GM18909 (cell line): ENCODE results near the gene C1orf159.
"Not testable (repeated sequence)": the region's sequence is repeated elsewhere in the genome, so short reads cannot be mapped to it uniquely, and the experiment has no call there.

Source experiments
- ATAC-seq: cut with Tn5 transposase; IDR thresholded peaks from one replicate; pipeline ENCODE4 v1.9.1; 2021; ENCODE audit warnings: mild to moderate bottlenecking; ENCODE audit not compliant: unreplicated experiment, poor library complexity

The C1orf159 gene

DNA sequence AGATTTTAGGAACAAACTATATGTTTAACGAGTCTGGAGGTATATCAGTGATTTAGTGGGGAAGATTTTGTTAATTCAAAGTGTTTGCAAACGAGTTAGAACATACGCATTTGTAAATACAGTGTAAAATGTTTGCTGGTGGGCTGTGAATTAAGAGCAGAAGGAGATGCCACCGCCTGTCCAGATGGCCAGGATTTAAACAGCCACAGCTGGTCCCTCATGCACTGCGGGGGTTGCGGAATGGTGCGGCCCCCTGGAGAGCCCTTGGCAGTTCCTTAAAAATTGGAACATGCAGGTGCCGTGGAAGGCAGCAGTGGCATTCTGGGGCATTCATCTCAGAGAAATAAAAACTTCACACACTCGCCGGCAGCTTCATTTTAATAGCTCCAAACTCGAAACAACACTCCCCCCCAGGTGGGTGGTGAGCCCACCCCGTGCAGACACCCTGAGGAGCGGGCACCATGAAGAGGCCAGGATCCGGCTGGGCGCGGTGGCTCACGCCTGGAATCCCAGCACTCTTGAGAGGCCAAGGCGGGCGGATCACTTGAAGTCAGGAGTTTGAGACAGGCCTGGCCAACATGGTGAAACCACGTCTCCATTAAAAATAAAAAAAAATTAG lies 3.5 kb upstream of the C1orf159 start:
- no peak for ATAC-seq

DNA sequence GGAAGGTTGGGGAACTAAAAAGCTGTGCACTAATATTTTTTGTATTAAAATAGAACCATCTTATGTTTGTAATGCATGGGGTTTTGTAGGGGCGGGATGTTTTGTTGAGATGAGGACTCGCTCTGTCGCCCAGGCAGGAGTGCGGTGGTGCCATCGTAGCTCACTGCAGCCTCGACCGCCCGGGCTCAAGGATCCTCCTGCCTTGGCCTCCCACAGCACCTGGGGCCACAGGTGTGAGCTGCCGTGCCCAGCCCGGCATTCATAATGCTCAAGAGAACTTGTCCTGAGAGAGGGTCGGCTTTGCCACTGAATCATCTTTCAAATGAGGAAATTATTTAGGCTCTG lies 3.0 kb upstream of the C1orf159 start:
- no peak for ATAC-seq

DNA sequence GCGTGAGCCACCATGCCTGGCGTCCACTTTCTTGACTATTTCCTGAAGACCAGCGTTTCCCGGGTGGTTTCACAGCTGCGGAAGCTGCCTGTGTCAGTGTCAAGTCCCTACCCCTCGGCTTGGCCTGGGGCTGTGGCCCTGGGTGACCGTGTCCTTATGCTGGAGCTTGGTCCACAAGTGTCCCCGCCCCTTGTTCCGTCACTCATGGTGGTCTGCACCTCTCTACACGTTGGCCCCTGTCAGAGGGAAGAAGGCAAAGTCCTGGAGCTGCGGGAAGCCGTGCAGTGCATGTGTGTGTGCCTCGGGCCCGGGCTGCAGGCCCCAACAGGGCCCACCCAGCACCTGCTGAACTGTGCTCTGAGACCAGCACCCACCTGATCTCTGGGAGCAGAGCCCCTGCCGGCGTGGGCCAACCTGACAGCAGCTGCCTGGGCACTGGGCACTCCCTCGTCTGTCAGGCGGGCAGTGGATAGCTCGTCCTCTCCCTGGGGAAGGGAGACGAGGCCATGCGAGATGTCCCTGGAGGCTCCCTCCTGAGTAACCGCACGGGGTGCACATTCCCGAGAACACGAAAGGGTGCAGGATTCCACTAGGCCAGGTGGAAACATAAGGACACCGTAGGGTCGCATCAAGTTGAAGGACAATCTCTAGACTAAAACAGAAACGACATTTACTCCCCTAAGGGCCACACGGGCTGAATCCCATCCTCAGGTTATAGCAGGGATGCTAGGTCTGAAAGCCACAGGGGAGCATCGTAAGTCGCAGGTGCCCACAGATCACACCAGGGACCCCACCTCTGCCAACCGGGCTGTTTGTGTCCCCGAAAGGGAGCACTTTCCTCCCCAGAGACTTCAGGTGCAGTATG lies 2.4 kb upstream of the C1orf159 start:
- ATAC-seq: no peak

DNA sequence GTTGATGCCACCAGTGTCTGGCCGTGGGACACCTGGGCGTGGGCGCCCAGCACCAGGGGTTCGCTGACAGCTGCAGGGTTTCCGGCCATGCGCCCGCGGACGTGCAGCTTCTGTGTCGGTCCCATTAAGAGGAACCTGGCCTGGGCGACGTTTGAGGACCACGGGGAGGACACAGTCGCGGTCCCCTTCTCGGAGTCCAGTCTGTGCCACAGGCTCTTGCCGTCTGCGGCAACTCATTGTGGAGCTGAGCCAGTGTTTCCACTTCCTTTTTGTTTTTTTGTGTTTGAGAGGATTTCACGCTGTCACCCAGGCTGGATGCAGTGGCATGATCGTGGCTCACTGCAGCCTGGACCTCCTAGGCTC lies 1.6 kb upstream of the C1orf159 start:
- ATAC-seq: no peak

DNA sequence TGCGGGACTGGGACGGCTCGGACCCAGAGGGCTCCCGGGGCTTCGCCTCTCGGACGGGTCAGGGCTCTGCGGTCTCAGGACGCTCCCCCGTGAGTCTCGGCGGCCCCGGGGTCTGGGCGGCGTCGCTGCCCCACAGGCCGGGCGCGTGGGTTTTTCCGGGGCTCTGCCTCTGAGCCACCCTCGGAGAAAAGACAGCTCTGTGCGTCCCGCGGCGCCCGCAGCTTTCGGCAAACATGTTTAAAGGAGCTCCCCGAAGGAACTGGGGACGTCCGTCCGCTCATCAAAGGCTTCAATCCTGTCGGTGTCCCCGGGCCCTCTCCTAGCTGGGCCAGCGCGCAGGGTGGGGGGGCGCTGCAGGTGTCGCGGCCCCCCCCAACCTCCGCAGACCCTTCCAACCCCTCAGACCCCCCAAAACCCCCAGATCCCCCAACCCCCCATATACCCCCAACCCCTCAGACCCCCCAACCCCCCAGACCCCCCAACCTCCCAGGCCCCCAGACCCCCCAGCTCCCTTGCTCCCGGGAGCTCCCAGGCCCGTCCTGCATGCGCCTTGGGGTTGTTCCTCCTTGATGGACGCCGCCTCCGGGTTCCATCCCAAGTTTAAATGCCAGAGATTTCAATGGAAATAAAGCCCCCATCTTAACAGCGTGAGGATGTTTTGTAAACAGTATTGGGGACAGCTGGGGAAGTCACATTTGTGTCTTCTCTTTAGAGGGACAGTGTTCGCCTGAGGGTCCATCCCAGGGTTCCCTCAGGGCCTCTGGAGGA lies 996 bp upstream of the C1orf159 start:
- no peak for ATAC-seq

DNA sequence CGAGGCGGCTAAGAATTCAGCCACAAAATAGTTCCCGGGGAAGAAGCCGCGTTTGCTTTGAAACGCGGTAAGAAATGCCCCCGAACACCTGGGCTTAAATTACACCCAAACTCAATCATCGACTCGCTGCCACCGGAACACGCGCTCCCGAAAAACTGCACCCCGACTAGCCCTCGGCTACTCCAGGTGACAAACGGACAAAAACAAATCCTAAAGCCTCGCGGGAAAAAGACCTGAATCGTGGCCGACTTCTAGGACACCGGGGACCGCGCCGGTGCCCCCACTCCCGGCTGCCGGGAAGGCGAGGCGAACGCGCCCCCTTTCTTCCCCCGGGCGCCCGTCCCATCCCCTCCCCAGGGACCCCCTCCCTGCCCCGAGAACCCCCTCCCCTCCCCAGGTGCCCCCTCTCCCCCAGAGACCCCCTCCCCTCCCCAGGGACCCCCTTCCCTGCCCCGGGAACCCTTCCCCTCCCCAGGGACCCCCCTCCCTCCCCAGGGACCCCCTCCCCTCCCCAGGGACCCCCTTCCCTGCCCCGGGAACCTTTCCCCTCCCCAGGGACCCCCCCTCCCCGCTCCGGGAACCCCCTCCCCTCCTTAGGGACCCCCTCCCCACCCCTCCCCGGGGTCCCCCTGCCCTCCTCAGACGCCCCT lies 628 bp downstream of the C1orf159 start:
- ATAC-seq: no peak

DNA sequence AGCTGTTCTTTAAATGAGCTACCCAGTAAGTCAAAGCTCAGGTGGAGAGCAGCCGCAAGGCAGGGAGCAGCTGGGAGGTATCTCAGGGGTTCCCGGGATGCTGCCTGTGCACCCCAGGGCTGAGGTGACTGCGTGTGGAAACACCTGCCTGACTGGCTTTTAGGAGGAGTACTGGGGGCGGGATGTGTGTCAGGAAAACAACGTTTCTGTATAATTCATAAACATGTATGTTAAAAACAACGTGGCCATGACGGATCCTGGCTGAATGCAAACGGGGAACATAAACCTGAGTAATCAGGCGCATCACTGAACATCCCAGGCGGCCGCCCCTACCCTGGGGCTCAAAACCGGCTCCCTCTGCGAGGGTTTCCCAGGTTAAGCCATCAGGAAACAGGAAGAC lies 1.5 kb downstream of the C1orf159 start:
- ATAC-seq: no peak

DNA sequence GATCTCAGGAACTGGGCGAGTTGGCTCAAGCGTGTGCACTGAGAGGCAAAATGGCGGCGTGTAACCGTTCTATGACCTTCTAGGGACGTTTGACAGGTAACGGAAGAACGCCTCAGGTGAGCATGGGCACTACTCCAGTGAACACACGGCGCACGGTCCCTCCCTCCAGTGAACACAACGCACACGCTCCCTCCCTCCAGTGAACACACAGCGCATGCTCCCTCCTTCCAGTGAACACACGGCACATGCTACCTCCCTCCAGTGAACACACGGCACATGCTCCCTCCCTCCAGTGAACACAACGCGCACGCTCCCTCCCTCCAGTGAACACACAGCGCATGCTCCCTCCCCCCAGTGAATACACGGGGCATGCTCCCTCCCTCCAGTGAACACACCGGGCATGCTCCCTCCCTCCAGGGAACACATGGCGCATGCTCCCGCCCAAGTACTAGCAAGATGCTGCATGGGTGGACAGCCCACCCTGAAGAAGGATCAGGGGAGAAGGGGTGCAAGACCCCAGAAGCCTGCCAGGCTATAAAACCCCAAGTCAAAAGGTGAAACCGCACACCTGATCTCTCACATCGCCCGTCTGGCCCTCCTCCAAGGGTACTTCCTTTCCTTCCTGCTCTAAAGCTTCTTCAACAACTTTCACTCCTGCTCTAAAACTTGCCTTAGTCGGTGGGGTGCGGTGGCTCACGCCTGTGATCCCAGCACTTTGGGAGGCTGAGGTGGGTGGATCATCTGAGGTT lies 3.5 kb downstream of the C1orf159 start:
- ATAC-seq: no peak

DNA sequence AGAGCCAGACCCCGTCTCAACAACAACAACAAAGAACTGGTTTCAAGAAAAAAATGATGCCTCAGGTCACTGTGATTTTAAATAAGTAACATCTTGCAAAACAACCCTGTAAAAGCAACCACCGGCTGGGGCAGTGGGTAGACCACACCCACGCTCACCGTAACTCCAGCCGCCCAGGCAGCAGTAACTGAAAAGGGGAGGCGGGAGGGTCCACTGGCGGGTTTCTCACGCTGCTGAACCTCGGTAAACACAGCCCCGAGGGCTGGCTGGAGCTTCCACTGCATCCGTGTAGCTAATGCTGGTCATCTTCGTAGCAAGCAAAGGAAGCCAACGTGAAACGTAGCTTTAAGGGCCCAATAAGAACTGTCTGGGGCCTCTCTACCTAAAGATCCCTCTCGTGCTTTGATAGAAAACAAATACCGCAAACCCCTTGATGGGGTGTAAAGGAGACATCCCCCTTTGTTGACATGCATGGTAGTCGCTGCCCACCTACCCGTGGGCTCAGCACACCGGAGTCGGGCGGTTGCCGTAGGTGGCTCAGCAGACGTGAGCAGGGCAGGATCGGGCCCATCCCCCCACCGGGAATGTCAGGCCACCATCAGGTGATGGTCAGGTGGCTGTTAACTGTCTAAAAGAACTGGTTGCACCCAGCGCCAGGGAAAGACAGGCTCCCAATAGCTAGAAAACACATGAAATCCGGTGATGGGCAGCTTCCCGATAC lies 4.2 kb downstream of the C1orf159 start:
- no peak for ATAC-seq

DNA sequence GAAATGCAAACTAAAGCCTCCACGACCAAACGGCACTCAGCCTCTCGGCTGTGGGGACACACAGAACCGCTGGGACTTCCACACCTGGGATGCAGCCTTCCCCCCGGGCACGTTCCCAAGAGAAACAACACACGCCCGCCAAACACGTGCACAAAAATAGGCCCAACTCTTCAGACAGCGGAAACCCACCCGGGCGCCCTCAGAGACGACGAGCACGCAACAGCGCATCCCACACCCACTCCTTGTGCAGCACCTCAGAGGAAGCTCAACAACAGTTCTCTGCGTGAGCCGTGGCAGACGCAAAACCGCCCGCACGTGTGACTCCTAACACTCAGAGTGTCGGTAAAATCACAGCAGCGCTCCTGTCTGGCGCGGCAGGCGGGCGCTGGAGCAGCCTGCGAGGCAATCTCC lies 5.3 kb downstream of the C1orf159 start:
- ATAC-seq: no peak

DNA sequence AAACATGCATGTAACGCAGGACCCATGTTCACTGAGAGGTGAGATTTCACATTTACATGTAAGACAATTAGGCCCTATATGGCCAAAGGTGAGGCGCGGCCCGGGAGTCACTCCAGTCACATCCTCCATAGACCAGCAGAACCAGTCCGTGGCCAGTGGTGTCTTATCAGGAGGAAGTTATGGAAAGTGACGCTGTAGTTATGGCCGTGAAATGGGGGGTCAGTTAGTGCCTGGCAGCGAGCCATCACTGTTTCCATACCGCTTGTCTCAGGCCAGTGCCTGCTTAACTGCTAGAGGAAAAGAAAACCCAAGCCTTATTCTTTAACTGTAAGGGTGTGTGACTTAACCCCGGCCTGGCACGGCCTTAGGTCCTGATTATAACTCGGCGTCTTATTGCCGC lies 6.1 kb downstream of the C1orf159 start:
- no peak for ATAC-seq

DNA sequence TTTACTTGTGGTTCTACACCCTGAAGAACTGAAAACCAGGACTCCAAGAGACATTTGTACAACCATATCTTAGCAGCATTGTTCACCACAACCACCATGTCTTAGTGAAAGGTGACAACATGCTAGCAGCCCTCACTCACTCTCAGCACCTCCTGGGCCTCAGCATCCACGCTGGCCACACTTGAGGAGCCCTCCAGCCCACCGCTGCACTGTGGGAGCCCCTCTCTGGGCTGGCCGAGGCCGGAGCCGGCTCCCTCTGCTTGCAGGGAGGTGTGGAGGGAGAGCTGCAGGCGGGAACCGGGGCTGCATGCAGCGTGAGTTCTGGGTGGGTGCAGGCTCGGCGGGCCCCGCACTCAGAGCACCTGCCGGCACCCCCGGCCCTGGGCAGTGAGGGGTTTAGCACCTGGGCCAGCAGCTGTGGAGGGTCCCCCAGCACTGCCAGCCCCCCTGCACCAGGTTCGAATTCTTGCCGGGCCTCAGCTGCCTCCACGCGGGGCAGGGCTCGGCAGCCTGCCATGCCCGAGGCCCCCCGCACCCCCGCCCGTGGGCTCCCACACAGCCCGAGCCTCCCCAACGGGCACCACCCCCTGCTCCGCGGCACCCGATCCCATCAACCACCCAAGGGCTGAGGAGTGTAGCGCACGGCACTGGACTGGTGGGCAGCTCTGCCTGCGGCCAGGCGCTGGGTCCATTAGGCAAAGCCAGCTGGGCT lies 9.2 kb downstream of the C1orf159 start:
- ATAC-seq: no peak

DNA sequence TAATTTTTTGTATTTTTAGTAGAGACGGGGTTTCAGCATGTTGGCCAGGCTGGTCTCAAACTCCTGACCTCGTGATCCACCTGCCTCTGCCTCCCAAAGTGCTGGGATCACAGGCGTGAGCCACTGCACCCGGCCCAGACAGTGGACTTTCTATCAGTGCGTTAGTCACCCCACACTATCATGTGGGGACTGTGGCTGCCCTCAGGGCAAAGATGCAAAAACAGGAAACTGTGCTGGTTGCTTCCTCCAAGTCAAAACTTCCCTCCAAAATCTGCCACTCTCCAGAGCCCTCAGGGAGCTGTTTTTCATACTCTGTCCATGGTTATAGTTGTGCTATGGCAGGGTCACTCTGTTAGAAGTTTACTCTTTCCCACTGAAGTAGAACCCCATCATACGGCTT lies 11.7 kb downstream of the C1orf159 start:
- ATAC-seq: not testable (repeated sequence)

DNA sequence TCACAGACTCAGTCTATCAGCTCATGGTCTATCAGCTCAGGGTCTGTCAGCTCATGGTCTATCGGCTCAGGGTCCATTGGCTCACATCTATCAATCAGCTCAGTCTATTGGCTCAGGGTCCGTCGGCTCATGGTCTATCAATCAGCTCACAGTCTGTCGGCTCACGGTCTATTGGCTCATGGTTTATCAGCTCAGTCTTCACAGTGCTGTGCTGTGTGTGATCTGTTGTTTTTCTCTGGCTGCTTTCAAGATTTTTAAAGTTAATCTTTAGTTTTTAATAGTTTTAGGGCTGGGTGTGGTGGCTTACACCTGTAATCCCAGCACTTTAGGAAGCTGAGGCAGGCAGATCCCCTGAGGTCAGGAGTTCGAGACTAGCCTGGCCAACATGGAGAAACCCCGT lies 14.4 kb downstream of the C1orf159 start:
- ATAC-seq: no peak

DNA sequence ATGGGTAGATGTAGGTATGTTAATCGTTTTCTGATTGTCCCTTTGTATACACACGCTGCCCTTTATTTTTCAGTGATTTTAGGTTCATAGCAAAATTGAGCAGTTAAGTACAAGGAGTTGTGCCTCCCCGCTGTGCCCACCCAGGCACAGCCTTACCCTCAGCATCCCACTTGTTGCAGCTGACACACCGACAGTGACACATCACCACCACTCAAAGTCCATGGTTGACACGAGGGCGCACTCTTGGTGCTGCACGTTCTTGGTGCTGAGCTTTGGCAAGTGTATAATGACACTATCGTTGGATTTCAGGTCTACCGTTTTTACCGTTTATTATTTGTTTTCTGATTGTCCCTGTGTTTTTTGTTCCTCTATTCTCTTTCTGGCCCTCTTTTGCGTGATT lies 15.6 kb downstream of the C1orf159 start:
- ATAC-seq: no peak

DNA sequence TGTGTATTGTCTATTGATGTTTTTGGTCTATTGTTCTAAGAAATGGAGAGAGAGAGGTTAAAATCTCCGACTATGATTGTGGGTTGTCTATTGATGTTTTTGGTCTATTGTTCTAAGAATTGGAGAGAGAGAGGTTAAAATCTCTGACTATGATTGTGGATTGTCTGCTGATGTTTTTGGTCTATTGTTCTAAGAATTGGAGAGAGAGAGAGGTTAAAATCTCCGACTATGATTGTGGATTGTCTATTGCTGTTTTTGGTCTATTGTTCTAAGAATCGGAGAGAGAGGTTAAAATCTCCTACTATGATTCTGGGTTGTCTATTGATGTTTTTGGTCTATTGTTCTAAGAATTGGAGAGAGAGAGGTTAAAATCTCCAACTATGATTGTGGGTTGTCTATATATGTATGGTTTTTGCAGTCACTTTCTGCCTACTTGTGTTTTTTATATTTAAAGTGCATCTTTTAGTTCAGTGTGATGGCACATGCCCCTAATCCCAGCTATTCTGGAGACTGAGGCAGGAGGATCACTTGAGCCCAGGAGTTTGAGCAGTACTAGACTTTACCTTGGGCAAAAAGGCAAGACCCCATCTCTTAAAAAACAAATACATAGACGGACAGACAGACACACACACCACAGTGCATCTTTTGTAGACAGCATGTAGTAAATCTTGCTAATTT lies 16.2 kb downstream of the C1orf159 start:
- no peak for ATAC-seq

DNA sequence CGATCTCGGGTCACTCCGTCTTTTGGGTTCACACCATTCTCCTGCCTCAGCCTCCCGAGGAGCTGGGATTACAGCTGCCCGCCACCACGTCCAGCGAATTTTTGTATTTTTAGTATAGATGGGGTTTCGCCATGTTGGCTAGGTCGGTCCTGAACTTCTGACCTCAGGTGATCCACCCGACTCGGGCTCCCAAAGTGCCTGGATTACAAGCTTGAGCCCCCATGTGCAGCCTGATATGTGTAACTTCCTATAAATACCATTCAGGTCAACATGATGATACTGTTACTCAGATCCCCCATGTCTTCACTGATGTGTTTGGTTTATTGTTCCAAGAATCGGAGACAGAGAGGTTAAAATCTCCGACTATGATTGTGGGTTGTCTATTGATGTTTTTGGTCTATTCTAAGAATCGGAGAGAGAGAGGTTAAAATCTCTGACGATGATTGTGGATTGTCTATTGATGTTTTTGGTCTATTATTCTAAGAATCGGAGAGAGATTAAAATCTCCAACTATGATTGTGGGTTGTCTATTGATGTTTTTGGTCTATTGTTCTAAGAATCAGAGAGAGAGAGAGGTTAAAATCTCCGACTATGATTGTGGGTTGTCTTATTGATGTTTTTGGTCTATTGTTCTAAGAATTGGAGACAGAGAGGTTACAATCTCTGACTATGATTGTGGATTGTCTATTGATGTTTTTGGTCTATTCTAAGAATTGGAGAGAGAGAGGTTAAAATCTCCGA lies 17.0 kb downstream of the C1orf159 start:
- no peak for ATAC-seq

DNA sequence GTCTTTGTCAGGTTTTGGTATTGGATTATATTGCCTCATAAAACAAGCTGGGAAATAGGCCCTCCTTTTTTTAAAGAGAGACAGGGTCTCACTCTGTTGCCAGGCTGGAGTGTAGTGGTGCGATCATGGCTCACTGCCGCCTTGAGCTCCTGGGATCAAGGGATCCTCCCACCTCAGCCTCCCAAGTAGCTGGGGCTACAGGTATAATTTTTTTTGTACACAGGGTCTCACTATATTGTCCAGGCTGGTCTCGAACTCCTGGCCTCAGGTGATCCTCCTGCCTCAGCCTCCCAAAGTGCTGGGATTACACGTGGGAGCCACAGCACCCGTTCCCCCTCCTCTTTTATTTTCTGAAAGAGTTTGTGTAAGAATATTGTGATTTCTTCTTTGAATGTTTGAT lies 19.8 kb downstream of the C1orf159 start:
- not testable (repeated sequence) for ATAC-seq
